H1 (cell line): ENCODE measurements around the gene ADAMTS1. TPM values are rescaled to one million over a fixed set of nuclear protein-coding genes. Genes with fewer than 3 reads are reported as not detected.

ENCODE experiments used
- POU5F1 ChIP-seq: IDR thresholded peaks from 2 replicates; pipeline ENCODE4 v1.6.1; 2011; ENCODE audit warnings: low read depth, mild to moderate bottlenecking, low read length, moderate library complexity
- SIN3A ChIP-seq, 2 experiments: IDR thresholded peaks in 1 of 2; conservative IDR thresholded peaks in 1 of 2; 2 replicates each; pipeline ENCODE4 v1.6.1; 2011 to 2012; ENCODE audit warnings: low read length in 2 of 2, improper control_type of control experiment in 1 of 2, low read depth in 1 of 2, mild to moderate bottlenecking in 1 of 2
- SUZ12 ChIP-seq: fragments of 200-600 bp; sonication (generic); IDR thresholded peaks from 2 replicates; pipeline ENCODE4 v1.6.1; 2012; ENCODE audit warnings: mild to moderate bottlenecking, inconsistent platforms, low read length, moderate library complexity, mixed read lengths
- YY1 ChIP-seq: IDR thresholded peaks from 2 replicates; pipeline ENCODE4 v1.6.1; 2011; ENCODE audit warnings: low read depth, mild to moderate bottlenecking, low read length
- polyA plus RNA-seq, 7 experiments: library from polyadenylated mRNA; depleted of rRNA in 3 of 7; stranded (reverse) in 5 of 7; unstranded in 2 of 7; fragments of >200 nt in 5 of 7; fragments of 200-250 nt in 2 of 7; gene quantifications; 1 replicate in 5 of 7; 2 replicates in 1 of 7; 4 replicates in 1 of 7; pipeline versions ENCODE4 v1.2.1 to v1.2.3, GENCODE V29; 2011 to 2013; ENCODE audit warnings: missing spikeins in 2 of 7, mixed read lengths in 2 of 7
- total RNA-seq: library from RNA; stranded (reverse); fragmentation: NEBNext Ultra II Directional; extraction: Animal tissue kit (Norgen Biotek cat#: 25700); gene quantifications from 2 replicates; pipeline ENCODE4 v1.2.1, GENCODE V29; 2021

Gene ADAMTS1
- total and polyA plus RNA-seq, 2 of the 8 experiments (the other 6 are each of a cell fraction or from before 2014, with no cell fraction given): 10.7 to 22.4 TPM

GRCh38 chr21:26814386-26814785 is 30.8 kb downstream of the ADAMTS1 start (continued):
- TF ChIP-seq SIN3A (conservative IDR thresholded peaks at IDR 0.05 in 1 of 2, IDR thresholded peaks at IDR 0.05 in 1 of 2; ENCODE audit: low read depth in 1 of 2, low read length in 2 of 2) (no peak), POU5F1 (no peak), YY1 (no peak), SUZ12 (no peak)
